NCI-H1092 treated with DMSO at 0.1 percent for 48 hours (cell line): ENCODE data around the gene MDM1.

Source experiments
- DNase-seq: peaks from one replicate; lab custom pipeline; 2025; lab: John Stamatoyannopoulos, UW

MDM1 gene

GRCh38 chr12:68356986-68357385 is 24.8 kb upstream of the MDM1 start:
- no peak for DNase-seq

- DNase-seq: no peak
Measured at GRCh38 chr12:68356060-68356695, 24.0 kb upstream of the MDM1 start.

- no peak for DNase-seq
Measured at GRCh38 chr12:68354977-68355541, 22.9 kb upstream of the MDM1 start.

- no peak for DNase-seq
Measured at GRCh38 chr12:68352067-68352466, 19.9 kb upstream of the MDM1 start.

- DNase-seq: no peak
Measured at GRCh38 chr12:68350753-68351152, 18.6 kb upstream of the MDM1 start.

- DNase-seq: peak; percentile 92
Measured at GRCh38 chr12:68349921-68350606, 17.9 kb upstream of the MDM1 start.

GRCh38 chr12:68349220-68349621 is 17.1 kb upstream of the MDM1 start:
- DNase-seq: peak; percentile 67

- DNase-seq: no peak
Measured at GRCh38 chr12:68348419-68348818, 16.3 kb upstream of the MDM1 start.

- DNase-seq: no peak
Measured at GRCh38 chr12:68345763-68346162, 13.6 kb upstream of the MDM1 start.

GRCh38 chr12:68344126-68344525 is 12.0 kb upstream of the MDM1 start:
- DNase-seq: no peak

- DNase-seq: peak; percentile 91
Measured at GRCh38 chr12:68342966-68343365, 10.8 kb upstream of the MDM1 start.

GRCh38 chr12:68341822-68342221 is 9.7 kb upstream of the MDM1 start:
- DNase-seq: no peak

- no peak for DNase-seq
Measured at GRCh38 chr12:68340404-68341270, 8.5 kb upstream of the MDM1 start.

- DNase-seq: peak; percentile 90
Measured at GRCh38 chr12:68336889-68337303, 4.7 kb upstream of the MDM1 start.

- no peak for DNase-seq
Measured at GRCh38 chr12:68335462-68335861, 3.3 kb upstream of the MDM1 start.

- DNase-seq: peak; percentile 60
Measured at GRCh38 chr12:68334132-68334531, 2.0 kb upstream of the MDM1 start.

- no peak for DNase-seq
Measured at GRCh38 chr12:68332728-68333630, 817 bp upstream of the MDM1 start.

GRCh38 chr12:68331500-68331868 is 678 bp downstream of the MDM1 start:
- no peak for DNase-seq

- DNase-seq: no peak
Measured at GRCh38 chr12:68327896-68328295, 4.3 kb downstream of the MDM1 start.

GRCh38 chr12:68326716-68327115 is 5.4 kb downstream of the MDM1 start:
- DNase-seq: no peak

- DNase-seq: no peak
Measured at GRCh38 chr12:68325966-68326365, 6.2 kb downstream of the MDM1 start.

GRCh38 chr12:68324531-68324930 is 7.6 kb downstream of the MDM1 start:
- DNase-seq: no peak
